ENCODE results near the gene C3orf80.
"Not testable (repeated sequence)": the region's sequence is repeated elsewhere in the genome, so short reads cannot be mapped to it uniquely, and the experiment has no call there.

Gene C3orf80

DNA sequence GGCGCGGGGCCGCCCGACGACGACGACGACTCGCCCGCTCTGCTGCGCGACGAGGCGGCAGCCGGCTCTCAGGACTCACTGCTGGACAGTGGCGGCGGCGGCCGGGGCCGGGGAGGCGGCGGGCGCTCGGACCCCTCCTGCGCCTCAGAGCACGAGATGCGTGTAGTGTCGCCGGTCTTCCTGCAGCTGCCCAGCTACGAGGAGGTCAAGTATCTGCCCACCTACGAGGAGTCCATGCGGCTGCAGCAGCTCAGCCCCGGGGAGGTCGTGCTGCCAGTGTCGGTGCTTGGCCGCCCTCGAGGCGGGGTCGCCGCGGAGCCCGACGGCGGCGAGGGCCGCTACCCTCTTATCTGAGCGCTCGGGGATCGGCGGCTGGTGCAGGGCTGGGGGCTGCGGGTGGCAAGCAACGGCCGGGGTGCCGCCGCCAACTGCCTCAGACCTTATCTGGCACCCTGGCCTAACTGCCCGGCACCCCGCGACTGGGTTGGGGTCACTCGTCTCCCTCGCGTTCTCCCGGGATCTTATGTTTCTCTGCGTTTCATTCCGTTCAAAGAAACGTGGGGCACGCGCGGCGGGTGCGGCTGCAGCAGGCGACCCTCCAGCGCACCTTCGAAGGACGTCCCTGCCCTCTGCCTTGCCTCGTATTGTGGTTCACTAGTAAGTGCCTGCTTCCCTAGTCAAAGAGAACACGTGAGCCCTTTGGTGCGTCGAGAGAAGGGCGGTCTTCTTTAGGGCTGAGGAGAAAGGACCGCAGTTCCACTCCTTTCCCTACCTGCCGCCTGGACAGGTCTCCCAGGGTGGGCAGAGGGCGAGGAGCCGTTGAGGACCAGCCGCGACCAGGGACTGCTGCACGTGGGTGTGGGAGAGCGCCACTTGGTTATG lies 1.0 kb downstream of the C3orf80 start:
- TF ChIP-seq CTCF (IDR thresholded peaks at IDR 0.05; ENCODE audit: borderline replicate concordance, insufficient read depth, low read depth, low read length): no peak
- H3K4me3 ChIP-seq (ENCODE audit: low read depth, low read length): peak overlapping the region; percentile 57

GRCh38 chr3:160227419-160227818 lies 2.2 kb downstream of the C3orf80 start:
- TF ChIP-seq CTCF (IDR thresholded peaks at IDR 0.05; ENCODE audit: borderline replicate concordance, insufficient read depth, low read depth, low read length): no peak
- no peak overlapping the region for H3K4me3 ChIP-seq (ENCODE audit: low read depth, low read length)

DNA sequence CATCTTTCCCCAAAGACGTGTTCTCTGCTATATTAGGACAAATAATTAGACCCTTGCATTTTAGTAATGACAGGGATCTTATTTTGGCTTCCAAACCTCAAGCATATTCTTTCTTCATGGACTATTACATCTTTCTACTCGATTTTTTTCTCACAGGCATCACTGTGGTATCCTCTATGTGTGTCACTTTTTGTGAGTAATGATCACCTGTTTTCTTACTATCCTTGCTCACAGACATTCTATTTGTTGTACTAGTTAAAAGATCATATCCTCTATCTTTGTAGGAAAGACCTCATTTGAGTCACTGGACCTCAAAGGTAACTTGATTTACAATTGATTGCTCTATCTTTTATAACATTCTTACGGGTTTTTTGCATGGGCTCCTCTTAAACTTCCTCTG lies 6.8 kb downstream of the C3orf80 start:
- H3K4me3 ChIP-seq (ENCODE audit: low read depth, low read length): no peak overlapping the region
- TF ChIP-seq CTCF (IDR thresholded peaks at IDR 0.05; ENCODE audit: borderline replicate concordance, insufficient read depth, low read depth, low read length): no peak

- H3K4me3 ChIP-seq (ENCODE audit: low read depth, low read length): not testable (repeated sequence)
Observed at GRCh38 chr3:160240719-160241118, 15.5 kb downstream of the C3orf80 start.

DNA sequence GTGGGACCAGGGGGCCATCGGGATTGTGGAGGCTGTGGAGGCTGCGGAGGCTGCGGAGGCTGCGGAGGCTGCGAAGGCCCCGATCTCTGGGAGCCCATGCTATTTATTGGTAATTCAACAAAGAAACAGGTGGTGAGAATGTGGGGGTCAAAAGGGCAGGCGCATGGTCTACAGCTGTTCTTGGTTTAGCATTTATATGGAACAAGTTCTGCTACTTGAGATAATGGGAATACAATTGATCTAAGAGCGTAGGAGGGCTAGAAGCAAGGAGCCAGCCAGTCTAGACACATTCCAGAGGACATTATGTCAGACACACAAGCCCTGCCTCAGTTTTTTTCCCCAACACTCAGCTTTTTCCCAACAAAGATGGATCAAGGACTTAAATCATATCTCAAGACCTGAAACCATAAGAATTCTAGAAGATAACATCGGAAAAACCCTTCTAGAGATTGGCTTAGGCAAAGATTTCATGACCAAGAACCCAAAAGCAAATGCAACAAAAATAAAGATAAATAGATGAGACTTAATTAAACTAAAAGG lies 20.1 kb downstream of the C3orf80 start:
- no peak overlapping the region for H3K4me3 ChIP-seq (ENCODE audit: low read depth, low read length)
- no peak for TF ChIP-seq CTCF (IDR thresholded peaks at IDR 0.05; ENCODE audit: borderline replicate concordance, insufficient read depth, low read depth, low read length)

GRCh38 chr3:160247766-160248165 lies 22.5 kb downstream of the C3orf80 start:
- no peak overlapping the region for H3K4me3 ChIP-seq (ENCODE audit: low read depth, low read length)
- no peak for TF ChIP-seq CTCF (IDR thresholded peaks at IDR 0.05; ENCODE audit: borderline replicate concordance, insufficient read depth, low read depth, low read length)

- no peak for TF ChIP-seq CTCF (IDR thresholded peaks at IDR 0.05; ENCODE audit: borderline replicate concordance, insufficient read depth, low read depth, low read length)
- no peak overlapping the region for H3K4me3 ChIP-seq (ENCODE audit: low read depth, low read length)
Observed at GRCh38 chr3:160253298-160253697, 28.1 kb downstream of the C3orf80 start.
